GM12891 (cell line): ENCODE results near the gene ADAMTS10.

Source experiments
- POLR2A ChIP-seq: IDR thresholded peaks from 2 replicates; pipeline ENCODE4 v1.6.1; 2011; ENCODE audit warnings: low read depth, low read length, control low read depth
- POLR2AphosphoS5 ChIP-seq: IDR thresholded peaks from 2 replicates; pipeline ENCODE4 v1.6.1; 2011; ENCODE audit warnings: low read depth, low read length, control low read depth
- POU2F2 ChIP-seq: IDR thresholded peaks from 2 replicates; pipeline ENCODE4 v1.6.1; 2011; ENCODE audit warnings: low read depth, mild to moderate bottlenecking, control low read depth, low read length, moderate library complexity
- SPI1 ChIP-seq: IDR thresholded peaks from 2 replicates; pipeline ENCODE4 v1.6.1; 2011; ENCODE audit warnings: low read depth, low read length, control low read depth
- TAF1 ChIP-seq: IDR thresholded peaks from 2 replicates; pipeline ENCODE4 v1.6.1; 2011; ENCODE audit warnings: low read depth, low read length, control low read depth

DNA sequence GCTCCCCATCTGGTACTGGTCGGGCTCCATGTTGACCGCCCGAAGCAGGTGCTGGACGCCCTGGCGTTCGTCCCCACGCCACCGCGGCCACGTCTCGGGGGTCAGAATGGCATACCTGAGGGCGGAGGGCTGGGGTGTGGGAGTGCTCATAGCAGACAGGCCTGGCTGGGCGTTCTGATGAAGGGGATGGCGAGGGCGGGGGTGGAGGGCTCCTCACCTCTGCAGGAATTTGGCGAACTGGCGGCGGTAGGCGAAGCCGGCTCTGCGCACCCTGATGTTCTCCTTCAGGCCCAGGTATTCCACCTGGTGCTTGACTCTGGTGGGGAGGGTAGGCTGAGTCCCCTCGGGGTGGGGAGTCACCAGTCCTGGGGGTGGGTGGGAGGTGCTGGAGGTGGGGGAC, 74.2 kb downstream of the ADAMTS10 start:
- TF ChIP-seq POLR2A = no peak
- no peak for TF ChIP-seq POLR2AphosphoS5
- TF ChIP-seq POU2F2 = no peak
- TF ChIP-seq TAF1 = no peak
- TF ChIP-seq SPI1 = no peak
